Endothelial cell of umbilical vein (primary cell): ENCODE results near the gene GRAMD1B. TPM values are rescaled to one million over a fixed set of nuclear protein-coding genes. Genes with fewer than 3 reads are reported as not detected.

Source experiments
- BruUV-seq: library from RNA; stranded (reverse); fragments of 400-500 nt; replicated peaks from 2 replicates; lab custom pipeline; 2021; lab: Mats Ljungman, UMichigan
- CTCF ChIA-PET: fragments of 300-600, 350-600 bp; sonication (Branson Sonifier 250); formaldehyde crosslinking; loops from one replicate; lab custom pipeline; 2021; ENCODE audit warnings: antibody characterized with exemption, inconsistent platforms; lab: Charles Lee
- POLR2A ChIA-PET: fragments of 300-600, 350-600 bp; sonication (Branson Sonifier 250); formaldehyde crosslinking; loops from one replicate; lab custom pipeline; 2021; ENCODE audit warnings: antibody characterized with exemption, inconsistent platforms; lab: Charles Lee
- DNase-seq: peaks from one replicate; pipeline ENCODE4 v3.0.0-alpha.2; 2011; ENCODE audit warnings: low read depth, low spot score
- FAIRE-seq: peaks from 2 replicates; lab custom pipeline; 2011; peaks lifted over from hg19 to GRCh38; lab: Jason Lieb, UNC
- H2AFZ ChIP-seq: 2 replicates; pipeline ENCODE4 v1.6.0; 2012; ENCODE audit warnings: low read depth, low read length, control low read depth, inconsistent platforms
- H3K27ac ChIP-seq: 2 replicates; pipeline ENCODE4 v1.5.1; 2011; ENCODE audit warnings: low read depth, mild to moderate bottlenecking, control low read depth, low read length, moderate library complexity; ENCODE audit not compliant: insufficient read depth
- H3K27me3 ChIP-seq, 2 experiments: 2 replicates each; pipeline versions ENCODE4 v1.6.0 to v1.6.1; 2011; ENCODE audit warnings: low read length in 2 of 2, mixed read lengths in 1 of 2; ENCODE audit not compliant: control insufficient read depth in 2 of 2, insufficient read depth in 2 of 2
- H3K36me3 ChIP-seq, 2 experiments: 2 replicates in 1 of 2; 3 replicates in 1 of 2; pipeline ENCODE4 v1.5.1; 2011; ENCODE audit warnings: low read length in 2 of 2, mild to moderate bottlenecking in 1 of 2, moderate library complexity in 1 of 2; ENCODE audit not compliant: control insufficient read depth in 2 of 2, insufficient read depth in 2 of 2; ENCODE audit errors: extremely low read depth in 1 of 2
- H3K4me1 ChIP-seq: 3 replicates; pipeline ENCODE4 v1.5.1; 2011; ENCODE audit warnings: mild to moderate bottlenecking, low read length; ENCODE audit not compliant: control insufficient read depth, insufficient read depth; ENCODE audit errors: extremely low read depth
- H3K4me2 ChIP-seq: 2 replicates; pipeline ENCODE4 v1.6.1; 2011; ENCODE audit warnings: low read length, control low read depth, mixed read lengths; ENCODE audit not compliant: insufficient read depth
- H3K4me3 ChIP-seq, 3 experiments: fragments of 200-600 bp in 1 of 3; sonication (generic), shearing (Covaris generic) in 1 of 3; replicated peaks in 1 of 3; 2 replicates each; pipeline ENCODE4 v1.5.1; 2011 to 2016; ENCODE audit warnings: control low read depth in 3 of 3, low read length in 3 of 3, mild to moderate bottlenecking in 2 of 3, inconsistent platforms in 1 of 3, low read depth in 1 of 3, moderate library complexity in 1 of 3; ENCODE audit not compliant: insufficient read depth in 1 of 3
- H3K79me2 ChIP-seq: 2 replicates; pipeline ENCODE4 v1.6.0; 2012; ENCODE audit warnings: low read length, inconsistent platforms; ENCODE audit not compliant: control insufficient read depth, insufficient read depth
- H3K9ac ChIP-seq: replicated peaks from 2 replicates; pipeline ENCODE3; 2011; ENCODE audit warnings: low read length, control low read depth; ENCODE audit not compliant: insufficient read depth; ENCODE audit errors: extremely low read depth
- H3K9me1 ChIP-seq: replicated peaks from 3 replicates; pipeline ENCODE4 v1.6.0; 2011; ENCODE audit warnings: mild to moderate bottlenecking, low read length; ENCODE audit not compliant: control insufficient read depth, insufficient read depth; ENCODE audit errors: extremely low read depth
- H3K9me3 ChIP-seq: replicated peaks from 2 replicates; pipeline ENCODE4 v1.5.1; 2012; ENCODE audit warnings: low read length, inconsistent platforms; ENCODE audit not compliant: control insufficient read depth, insufficient read depth
- H4K20me1 ChIP-seq: replicated peaks from 2 replicates; pipeline ENCODE3; 2011; ENCODE audit warnings: mild to moderate bottlenecking, low read length; ENCODE audit not compliant: control insufficient read depth, insufficient read depth; ENCODE audit errors: extremely low read depth
- EZH2 ChIP-seq: IDR thresholded peaks from 2 replicates; pipeline ENCODE4 v1.6.1; 2012; ENCODE audit warnings: borderline replicate concordance, low read depth, mild to moderate bottlenecking, moderate library complexity, low read length, inconsistent platforms; ENCODE audit not compliant: severe bottlenecking
- FOS ChIP-seq: IDR thresholded peaks from 2 replicates; pipeline ENCODE4 v1.6.1; 2011; ENCODE audit warnings: mild to moderate bottlenecking, low read length, moderate library complexity, borderline replicate concordance; ENCODE audit not compliant: insufficient read depth
- GATA2 ChIP-seq: IDR thresholded peaks from 2 replicates; pipeline ENCODE4 v1.7.0; 2011; ENCODE audit warnings: low read depth, mild to moderate bottlenecking, moderate library complexity, mixed read lengths, low read length; ENCODE audit not compliant: insufficient read length, insufficient read depth
- JUN ChIP-seq: IDR thresholded peaks from 2 replicates; pipeline ENCODE4 v1.6.1; 2011; ENCODE audit warnings: borderline replicate concordance, low read depth; ENCODE audit not compliant: insufficient read length, insufficient read depth
- MYC ChIP-seq: IDR thresholded peaks from one replicate; pipeline ENCODE4 v1.6.1; 2011; ENCODE audit warnings: mild to moderate bottlenecking, low read depth, low read length
- POLR2A ChIP-seq: IDR thresholded peaks from 2 replicates; pipeline ENCODE4 v1.6.1; 2012; ENCODE audit warnings: low read depth, mild to moderate bottlenecking, control low read depth, low read length
- POLR2AphosphoS5 ChIP-seq: IDR thresholded peaks from 2 replicates; pipeline ENCODE4 v1.6.1; 2012; ENCODE audit warnings: low read depth, mild to moderate bottlenecking, control low read depth, low read length, moderate library complexity; ENCODE audit not compliant: insufficient read depth
- dilution Hi-C: fragments of 300-500 bp; cut with MboI; formaldehyde crosslinking; loops from one replicate; pipeline ENCODE4 v1.15.0; 2019; ENCODE audit warnings: low sequenced_read_pairs; ENCODE audit not compliant: extremely low pct_ligation_motif_present
- intact Hi-C: fragments of 100-400 bp; cut with micrococcal nuclease; formaldehyde crosslinking; loops from one replicate; pipeline ENCODE4 v1.10.0; 2022
- polyA plus RNA-seq, 4 experiments: library from polyadenylated mRNA; depleted of rRNA in 3 of 4; stranded (reverse) in 3 of 4; unstranded in 1 of 4; fragments of >200 nt; gene quantifications; 2 replicates each; pipeline versions ENCODE4 v1.2.1 to v1.2.3, GENCODE V29; 2011 to 2012; ENCODE audit warnings: missing spikeins in 1 of 4
- total RNA-seq: library from RNA; stranded (reverse); gene quantifications from 2 replicates; pipeline ENCODE4 v1.2.3, GENCODE V29; 2021
- TF ChIP-seq, protein P1 (sequence below): IDR thresholded peaks from 2 replicates; pipeline ENCODE4 v1.6.1; 2011; ENCODE audit not compliant: insufficient read depth, insufficient read length
- TF ChIP-seq, protein P2 (sequence below), 2 donors: IDR thresholded peaks; 1 replicate in 1 of 2; 2 replicates in 1 of 2; pipeline ENCODE4 v1.5.1; 2011; ENCODE audit warnings: low read length in 2 of 2, mild to moderate bottlenecking in 2 of 2, moderate library complexity in 2 of 2, control low read depth in 1 of 2, inconsistent platforms in 1 of 2, low read depth in 1 of 2; ENCODE audit not compliant: insufficient read depth in 1 of 2; ENCODE audit errors: extremely low read depth in 1 of 2

Gene GRAMD1B
- total and polyA plus RNA-seq, 2 donors (not counting 3 experiments of a cell fraction or from before 2014, with no cell fraction given): 5.1 to 11.1 TPM

DNA sequence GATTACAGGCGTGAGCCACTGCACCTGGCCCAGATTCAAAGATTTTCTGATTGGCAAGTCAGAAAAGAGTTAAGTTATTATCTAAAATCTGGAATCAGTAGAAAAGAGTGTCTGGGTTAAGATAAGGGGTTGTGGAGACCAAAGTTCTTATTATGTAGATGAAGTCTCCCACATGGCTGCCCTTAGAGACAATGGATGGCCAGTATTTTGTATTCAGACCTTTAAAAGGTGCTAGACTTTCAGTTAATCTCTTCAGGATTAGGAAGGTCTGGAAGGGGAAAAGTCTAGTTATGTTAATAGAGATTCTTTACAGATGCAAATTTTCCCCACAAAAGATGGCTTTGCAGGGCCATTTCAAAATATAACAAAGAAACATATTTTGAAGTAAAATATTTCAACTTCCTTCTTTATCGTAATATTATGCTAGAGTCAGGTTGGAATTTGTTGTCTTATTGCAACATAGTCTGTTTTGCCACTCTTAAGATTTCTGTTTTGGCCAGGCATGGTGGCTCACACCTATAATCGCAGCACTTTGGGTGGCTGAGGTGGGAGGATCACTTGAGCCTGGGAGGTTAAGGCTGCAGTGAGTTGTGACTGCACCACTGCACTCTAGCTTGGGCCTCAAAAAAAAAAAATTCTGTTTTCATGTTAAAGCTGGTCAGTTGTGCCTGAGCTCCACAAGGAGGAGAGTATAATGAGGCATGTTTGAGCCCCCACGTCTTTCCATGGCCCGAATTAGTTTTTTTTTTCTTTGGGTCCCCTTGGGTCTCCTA, 14.0 kb downstream of the GRAMD1B start:
- H2AFZ ChIP-seq: no peak overlapping the region
- H3K4me1 ChIP-seq: no peaks in the 10 kb centered on the region
- ChIA-PET POLR2A (interaction anchor here (0.6 kb wide), 1 partner anchor 9 kb away, joined by 6 read pairs; no protein-coding TSS in a partner anchor), CTCF (interaction anchor here (0.6 to 1.1 kb wide), 3 partner anchors 12 to 235 kb away, joined by 3 to 5 read pairs (median 3); no protein-coding TSS in a partner anchor)
- H3K9me1 ChIP-seq: no peaks in the 10 kb centered on the region
- H3K9me3 ChIP-seq: no peaks in the 10 kb centered on the region
- FAIRE-seq: no peak
- no peak overlapping the region for H3K4me2 ChIP-seq
- H4K20me1 ChIP-seq: no peaks in the 10 kb centered on the region
- H3K9ac ChIP-seq: no peak overlapping the region
- H3K79me2 ChIP-seq: no peaks in the 10 kb centered on the region
- BruUV-seq: no TSS peak
- DNase-seq: no peak
- H3K36me3 ChIP-seq: no peaks in the 10 kb centered on the region
- TF ChIP-seq EZH2 (no peak), POLR2AphosphoS5 (no peak), POLR2A (no peak), FOS (no peak), JUN (no peak)
- TF ChIP-seq, protein P1, sequence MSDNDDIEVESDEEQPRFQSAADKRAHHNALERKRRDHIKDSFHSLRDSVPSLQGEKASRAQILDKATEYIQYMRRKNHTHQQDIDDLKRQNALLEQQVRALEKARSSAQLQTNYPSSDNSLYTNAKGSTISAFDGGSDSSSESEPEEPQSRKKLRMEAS: no peak
- no peak overlapping the region for H3K4me3 ChIP-seq
- dilution Hi-C loops (no loop called here), intact Hi-C loops (no loop called here)
- H3K27me3 ChIP-seq: no peaks in the 10 kb centered on the region
- no peak overlapping the region for H3K27ac ChIP-seq

DNA sequence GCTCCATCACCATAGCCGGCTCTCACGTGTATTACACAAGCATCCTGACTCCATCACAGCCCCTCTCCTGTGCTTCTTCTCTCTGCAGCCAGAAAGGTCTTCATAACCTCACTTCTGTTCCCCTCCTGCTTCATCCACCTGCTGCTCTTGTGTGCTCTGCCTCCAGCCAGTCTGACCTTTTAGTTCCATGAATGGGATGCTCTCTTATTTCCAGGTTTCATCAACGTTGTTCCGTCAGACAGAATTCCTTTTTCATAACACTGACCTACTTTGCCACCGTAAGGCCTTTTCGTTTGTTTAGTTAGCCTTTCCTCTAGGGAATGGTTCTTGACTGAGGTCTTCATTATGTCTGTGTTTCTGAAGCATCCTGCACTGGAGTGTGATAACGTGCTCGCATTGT, 18.8 kb downstream of the GRAMD1B start:
- H3K27ac ChIP-seq: no peak overlapping the region

More for the DNA sequence above, 18.8 kb downstream of the GRAMD1B start:
- intact Hi-C loops: no loop called here
- H2AFZ ChIP-seq: no peak overlapping the region
- H3K27me3 ChIP-seq: no peaks in the 10 kb centered on the region
- H3K9me3 ChIP-seq: no peaks in the 10 kb centered on the region
- dilution Hi-C loops: no loop called here
- no peak overlapping the region for H3K9ac ChIP-seq
- TF ChIP-seq MYC (no peak), EZH2 (no peak), GATA2 (no peak), POLR2AphosphoS5 (no peak), POLR2A (no peak), JUN (no peak), FOS (no peak)
- TF ChIP-seq, protein P1: no peak
- TF ChIP-seq, protein P2, sequence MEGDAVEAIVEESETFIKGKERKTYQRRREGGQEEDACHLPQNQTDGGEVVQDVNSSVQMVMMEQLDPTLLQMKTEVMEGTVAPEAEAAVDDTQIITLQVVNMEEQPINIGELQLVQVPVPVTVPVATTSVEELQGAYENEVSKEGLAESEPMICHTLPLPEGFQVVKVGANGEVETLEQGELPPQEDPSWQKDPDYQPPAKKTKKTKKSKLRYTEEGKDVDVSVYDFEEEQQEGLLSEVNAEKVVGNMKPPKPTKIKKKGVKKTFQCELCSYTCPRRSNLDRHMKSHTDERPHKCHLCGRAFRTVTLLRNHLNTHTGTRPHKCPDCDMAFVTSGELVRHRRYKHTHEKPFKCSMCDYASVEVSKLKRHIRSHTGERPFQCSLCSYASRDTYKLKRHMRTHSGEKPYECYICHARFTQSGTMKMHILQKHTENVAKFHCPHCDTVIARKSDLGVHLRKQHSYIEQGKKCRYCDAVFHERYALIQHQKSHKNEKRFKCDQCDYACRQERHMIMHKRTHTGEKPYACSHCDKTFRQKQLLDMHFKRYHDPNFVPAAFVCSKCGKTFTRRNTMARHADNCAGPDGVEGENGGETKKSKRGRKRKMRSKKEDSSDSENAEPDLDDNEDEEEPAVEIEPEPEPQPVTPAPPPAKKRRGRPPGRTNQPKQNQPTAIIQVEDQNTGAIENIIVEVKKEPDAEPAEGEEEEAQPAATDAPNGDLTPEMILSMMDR (IDR thresholded peaks at IDR 0.05; ENCODE audit: extremely low read depth in 1 of 2, insufficient read depth in 1 of 2, low read depth in 1 of 2, low read length in 2 of 2): no peak
- DNase-seq: no peak
- no peaks in the 10 kb centered on the region for H3K9me1 ChIP-seq
- H3K36me3 ChIP-seq: no peaks in the 10 kb centered on the region
- CTCF ChIA-PET: no interaction called here
- H3K4me2 ChIP-seq: no peak overlapping the region
- H3K79me2 ChIP-seq: no peaks in the 10 kb centered on the region
- no peaks in the 10 kb centered on the region for H4K20me1 ChIP-seq
- no TSS peak for BruUV-seq
- no peak overlapping the region for H3K4me3 ChIP-seq
- peaks cover 3% of the 10 kb centered on the region for H3K4me1 ChIP-seq
- no peak for FAIRE-seq
- POLR2A ChIA-PET: no interaction called here
